Right lobe of liver (tissue), 6 donors: ENCODE measurements around the gene MYO1D. TPM values are rescaled to one million over a fixed set of nuclear protein-coding genes. Genes with fewer than 3 reads are reported as not detected.

Experiments used
- ATAC-seq, 4 donors: fragments of 200-7000 bp; cut with Tn5 transposase; one replicate each; pipeline ENCODE4 v1.9.1; 2020; ENCODE audit warnings: mild to moderate bottlenecking in 4 of 4, moderate library complexity in 4 of 4
- DNase-seq, 3 donors: peaks; one replicate each; pipeline ENCODE4 v3.0.0-alpha.2; 2020
- H3K27ac ChIP-seq, 3 donors: fragments of 200-600 bp; one replicate each; pipeline ENCODE4 v1.8.0; 2022
- H3K27me3 ChIP-seq, 2 donors: fragments of 200-600 bp; one replicate each; pipeline ENCODE4 v1.8.0; 2022
- H3K36me3 ChIP-seq, 4 donors: fragments of 200-600 bp; sonication (generic) in 1 of 4; one replicate each; pipeline versions ENCODE4 v1.5.1 to v1.8.0; 2017 to 2022; ENCODE audit warnings: control low read depth in 1 of 4
- H3K4me1 ChIP-seq, 4 donors: fragments of 200-600 bp; sonication (generic) in 1 of 4; one replicate each; pipeline versions ENCODE4 v1.5.1 to v1.8.0; 2017 to 2022; ENCODE audit warnings: control low read depth in 1 of 4
- H3K4me3 ChIP-seq, 3 donors: fragments of 200-600 bp; one replicate each; pipeline ENCODE4 v1.8.0; 2022
- H3K9me3 ChIP-seq, 4 donors: fragments of 200-600 bp; sonication (generic) in 1 of 4; one replicate each; pipeline versions ENCODE4 v1.5.1 to v1.8.0; 2017 to 2022; ENCODE audit warnings: control low read depth in 1 of 4
- CTCF ChIP-seq, 4 donors: fragments of 200-600 bp in 3 of 4; fragments of 450-650 bp in 1 of 4; IDR thresholded peaks; one replicate each; pipeline versions ENCODE4 v1.5.1 to v1.8.0; 2016 to 2022; ENCODE audit warnings: antibody characterized with exemption in 4 of 4, mild to moderate bottlenecking in 2 of 4
- POLR2A ChIP-seq: fragments of 450-650 bp; IDR thresholded peaks from one replicate; pipeline ENCODE4 v1.6.1; 2017; ENCODE audit warnings: antibody characterized with exemption, mild to moderate bottlenecking
- whole genome bisulfite sequencing: methylation state at CpG from one replicate; pipeline ENCODE4 v1.1.6; 2018; ENCODE audit warnings: low coverage, low lambda C conversion rate; ENCODE audit not compliant: insufficient coverage; ENCODE audit errors: missing lambda C conversion rate; 5-methylcytosine and 5-hydroxymethylcytosine counted together
- intact Hi-C, 2 donors: fragments of 100-400 bp; cut with DNase I; formaldehyde crosslinking; loops; one replicate each; pipeline versions ENCODE4 v1.11.2 to v1.14.1; 2022
- total RNA-seq, 6 experiments: library from RNA; depleted of rRNA in 2 of 6; stranded (reverse); fragments of >200 nt in 2 of 6; fragmentation: NEBNext Ultra II Directional in 3 of 6; extraction: Animal tissue kit (Norgen Biotek cat#: 25700) in 3 of 6; gene quantifications; one replicate each; pipeline versions ENCODE4 v1.1.0 to v1.2.4, GENCODE V29; 2016 to 2023
- donor health status: DM: no; HTN: yes; CAD: no.
- donor health status: DM: no; HTN: no; CAD: no.
- donor health status: DM: no; HTN: no; CAD: no.
- donor health status: DM: no; HTN: yes; CAD: no.
- donor health status: DM: no; HTN: yes; CAD: no.

Gene MYO1D
- total RNA-seq, 6 experiments from 2014 or later = 17.6 to 25.7 (median 21.0) TPM

- DNase-seq (peak in 1 of 3 donors; percentile 38), ATAC-seq (no peak)
- Histone ChIP-seq H3K27ac (no peak overlapping the region), H3K4me1 (peaks cover 0 to 13% (median 0%) of the 10 kb centered on the region in 4 donors), H3K36me3 (peaks cover 0 to 37% (median 25%) of the 10 kb centered on the region in 4 donors), H3K27me3 (no peaks in the 10 kb centered on the region), H3K9me3 (no peaks in the 10 kb centered on the region), H3K4me3 (no peak overlapping the region)
- intact Hi-C loops = no loop called here
- 57% methylated on average over 2 of the region's 4 CpGs for WGBS
- no peak for TF ChIP-seq POLR2A
- no peak for TF ChIP-seq CTCF (IDR thresholded peaks at IDR 0.05)
Observed at GRCh38 chr17:32484041-32484461, 392.9 kb downstream of the MYO1D start.

GRCh38 chr17:32483451-32484019 is 393.4 kb downstream of the MYO1D start:
- TF ChIP-seq CTCF (IDR thresholded peaks at IDR 0.05) (peak; percentile 44 to 53 (median 50)), POLR2A (no peak)
- Histone ChIP-seq H3K4me3 (no peak overlapping the region), H3K27me3 (no peaks in the 10 kb centered on the region), H3K4me1 (peaks cover 0 to 13% (median 0%) of the 10 kb centered on the region in 4 donors), H3K36me3 (peaks cover 0 to 43% (median 27%) of the 10 kb centered on the region in 4 donors), H3K27ac (no peak overlapping the region), H3K9me3 (no peaks in the 10 kb centered on the region)
- peak in 2 of 3 donors; percentile 46 to 51 for DNase-seq
- ATAC-seq = peak; percentile 32 to 55 (median 53)
- intact Hi-C loops = no loop called here
- WGBS = 17% methylated on average over 5 of the region's 7 CpGs

GRCh38 chr17:32482568-32483320 is 394.2 kb downstream of the MYO1D start:
- no peaks in the 10 kb centered on the region for H3K27me3 ChIP-seq
- peaks cover 0 to 50% (median 30%) of the 10 kb centered on the region in 4 donors for H3K36me3 ChIP-seq
- H3K4me3 ChIP-seq = no peak overlapping the region
- H3K4me1 ChIP-seq = peaks cover 0 to 8% (median 0%) of the 10 kb centered on the region in 4 donors
- TF ChIP-seq CTCF (IDR thresholded peaks at IDR 0.05) (no peak), POLR2A (no peak)
- no peak overlapping the region for H3K27ac ChIP-seq
- no peak for DNase-seq
- no peak for ATAC-seq
- WGBS = 62% methylated on average over 10 of the region's 11 CpGs
- H3K9me3 ChIP-seq = no peaks in the 10 kb centered on the region
- intact Hi-C loops = no loop called here

GRCh38 chr17:32481193-32481592 is 395.7 kb downstream of the MYO1D start:
- no peaks in the 10 kb centered on the region for H3K9me3 ChIP-seq
- ATAC-seq (no peak), DNase-seq (no peak)
- peaks cover 3 to 65% (median 38%) of the 10 kb centered on the region in 4 donors for H3K36me3 ChIP-seq
- H3K27ac ChIP-seq = no peak overlapping the region
- H3K27me3 ChIP-seq = no peaks in the 10 kb centered on the region
- intact Hi-C loops = no loop called here
- TF ChIP-seq CTCF (IDR thresholded peaks at IDR 0.05) (no peak), POLR2A (no peak)
- H3K4me1 ChIP-seq = peaks cover 0 to 8% (median 0%) of the 10 kb centered on the region in 4 donors
- 78% methylated on average over 7 of the region's 8 CpGs for WGBS
- no peak overlapping the region for H3K4me3 ChIP-seq
